ENCODE results near the gene PRMT7.

Gene PRMT7

DNA sequence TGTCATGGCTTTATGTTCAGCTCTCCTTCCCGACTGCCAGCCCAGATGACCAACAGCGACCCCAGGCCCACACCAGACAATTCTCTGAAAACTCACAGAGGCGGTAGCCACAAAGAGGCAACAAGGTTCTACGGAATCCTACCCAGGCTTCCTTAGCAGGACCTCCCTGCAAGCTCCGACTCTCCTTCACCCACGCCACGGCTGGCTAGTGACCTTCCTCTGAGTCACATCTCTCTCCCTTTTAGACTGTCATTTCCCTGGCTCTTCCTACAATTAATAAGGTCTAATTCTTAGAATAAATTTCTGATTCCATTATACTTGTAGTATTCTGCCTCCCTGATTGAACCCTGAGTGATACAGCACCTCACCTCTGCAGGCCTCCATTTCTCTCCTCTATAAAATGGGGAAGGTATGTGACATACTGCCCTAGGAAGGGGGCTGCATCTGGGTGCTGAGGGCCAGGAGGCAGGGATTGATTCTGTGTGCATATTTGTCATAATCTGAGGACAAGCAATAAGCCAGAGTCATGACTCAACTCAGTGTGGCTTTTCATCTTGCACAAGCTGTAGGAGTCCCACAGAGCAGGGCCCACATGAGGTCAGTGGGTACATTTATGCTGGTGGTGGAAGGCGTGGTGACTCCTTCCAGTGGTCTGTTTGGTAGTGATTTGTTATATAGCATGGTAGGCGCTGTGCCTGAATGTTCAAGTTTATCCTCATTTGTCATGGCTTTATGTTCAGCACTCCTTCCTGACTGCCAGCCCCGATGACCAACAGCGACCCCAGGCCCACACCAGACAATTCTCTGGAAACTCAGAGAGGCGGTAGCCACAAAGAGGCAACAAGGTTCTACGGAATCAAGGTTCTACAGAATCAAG, 91.3 kb downstream of the PRMT7 start:
- DNase-seq: no peak

DNA sequence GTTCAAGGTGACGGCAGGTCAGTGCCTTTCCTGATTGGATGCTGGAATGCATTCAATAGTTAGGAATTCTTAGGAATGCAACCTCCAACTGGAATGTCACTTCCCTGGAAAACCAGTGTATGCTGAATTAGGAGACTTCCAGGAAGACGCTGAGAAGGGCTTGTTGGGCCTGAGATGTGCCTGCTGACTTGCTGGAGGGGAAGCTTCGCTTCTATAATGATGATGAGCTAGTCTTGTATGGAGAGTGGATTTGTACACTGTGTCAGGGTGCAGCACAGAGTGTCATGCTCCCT, 91.9 kb downstream of the PRMT7 start:
- DNase-seq: no peak

DNA sequence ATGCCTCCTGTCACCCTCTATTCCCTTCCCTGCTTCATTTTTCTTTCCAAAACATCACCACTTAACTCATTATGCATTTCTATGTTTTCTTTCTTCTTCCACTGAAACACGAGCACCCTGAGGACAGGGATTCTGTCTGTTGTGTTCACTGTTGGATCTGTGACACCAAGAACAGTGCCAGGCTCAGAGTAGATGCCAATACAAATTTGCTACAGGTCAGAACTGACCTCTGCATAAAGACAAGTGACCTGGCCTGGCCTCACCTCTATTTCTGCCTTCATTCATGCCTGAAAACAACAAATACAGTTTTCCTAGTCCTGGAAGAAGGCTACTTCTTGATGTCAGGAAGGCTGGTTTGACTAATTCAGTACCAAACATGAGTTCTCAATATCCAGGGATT, 92.4 kb downstream of the PRMT7 start:
- no peak for DNase-seq

DNA sequence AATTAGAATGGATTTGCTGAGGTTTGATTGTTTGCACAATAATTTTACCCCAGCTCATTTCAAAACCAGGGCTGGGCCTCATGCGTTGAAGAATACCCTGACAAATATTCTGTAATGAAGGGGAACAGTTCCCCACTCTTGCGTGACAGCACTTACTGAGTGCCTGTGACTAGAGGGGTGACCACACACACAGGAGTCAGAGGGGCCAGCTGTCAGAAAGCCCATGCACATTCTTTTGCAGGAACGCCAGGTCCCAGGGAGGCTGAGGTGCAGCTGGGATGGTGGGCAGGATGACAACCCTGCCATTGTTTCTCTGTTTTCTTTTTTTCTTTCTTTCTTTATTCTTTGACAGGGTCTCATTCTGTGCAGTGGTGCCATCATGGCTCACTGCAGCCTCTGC, 92.9 kb downstream of the PRMT7 start:
- no peak for DNase-seq

DNA sequence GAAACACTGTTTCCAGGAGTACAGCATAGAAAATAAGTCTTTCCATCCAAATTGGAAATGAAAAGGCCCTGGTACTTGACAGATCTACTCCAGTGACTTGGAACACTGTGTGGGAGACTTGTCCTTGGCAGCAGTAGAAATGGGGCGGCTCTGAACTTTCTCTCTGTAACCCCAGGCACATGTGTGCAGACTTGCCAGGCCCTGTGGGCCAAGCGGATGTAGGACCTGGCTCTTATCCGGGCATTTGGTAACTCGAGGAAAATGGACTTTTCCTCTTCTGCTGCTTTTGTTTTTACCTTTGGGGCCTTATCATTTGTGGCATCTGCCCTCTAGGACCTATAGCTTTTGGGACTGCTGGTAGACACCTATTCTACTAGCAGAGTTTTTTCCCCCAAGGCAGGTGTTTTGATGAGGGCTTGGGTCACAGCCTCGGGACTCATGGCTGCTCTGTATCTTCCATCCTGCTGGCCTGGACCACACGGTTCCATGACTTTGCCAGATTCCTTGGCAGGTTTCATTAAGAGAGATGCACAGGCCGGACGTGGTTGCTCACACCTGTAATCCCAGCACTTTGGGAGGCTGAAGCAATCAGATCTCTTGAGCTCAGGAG, 94.0 kb downstream of the PRMT7 start:
- DNase-seq: no peak

DNA sequence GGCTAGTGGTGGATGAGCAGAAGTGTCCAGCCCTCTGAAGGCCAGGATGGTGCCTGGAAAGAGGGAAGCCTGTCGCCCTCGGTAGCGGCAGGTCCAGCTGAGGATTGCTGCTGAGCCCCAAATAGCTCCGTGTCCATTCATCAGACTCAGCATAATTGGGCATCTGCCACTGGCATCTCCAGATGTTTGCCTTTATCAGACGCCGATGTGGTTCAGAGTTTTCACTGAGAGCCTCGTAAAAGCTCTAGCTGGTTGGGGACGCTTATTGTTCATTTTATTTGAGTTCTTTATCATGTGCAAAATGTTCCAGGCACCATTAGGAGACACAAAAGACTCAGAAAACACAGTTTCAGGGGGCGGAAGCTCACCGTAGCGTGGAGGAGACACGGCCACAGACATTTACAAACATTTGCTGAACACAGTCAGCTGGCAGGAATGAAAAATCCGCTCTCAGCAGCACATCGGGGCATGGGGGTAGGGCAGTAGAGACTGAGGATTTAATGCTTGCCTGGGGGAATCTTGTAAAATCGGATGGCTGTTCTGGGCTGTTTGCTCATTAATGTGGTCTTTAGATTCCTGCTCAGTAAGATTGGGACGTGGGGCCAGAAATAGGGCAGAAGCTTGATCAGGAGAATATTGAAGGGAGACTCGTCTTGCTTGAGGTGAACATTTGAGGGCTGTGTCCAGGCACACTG, 95.8 kb downstream of the PRMT7 start:
- no peak for DNase-seq
